GM20431 (cell line): ENCODE data around the gene RPGRIP1.
"Not testable (repeated sequence)": the region's sequence is repeated elsewhere in the genome, so short reads cannot be mapped to it uniquely, and the experiment has no call there.

Source experiments
- in situ Hi-C: fragments of 300-500 bp; cut with MseI, MboI; formaldehyde crosslinking; loops from one replicate; pipeline ENCODE4 v1.15.0; 2020; ENCODE audit warnings: low sequenced_read_pairs; ENCODE audit not compliant: unreplicated experiment

Gene RPGRIP1

DNA sequence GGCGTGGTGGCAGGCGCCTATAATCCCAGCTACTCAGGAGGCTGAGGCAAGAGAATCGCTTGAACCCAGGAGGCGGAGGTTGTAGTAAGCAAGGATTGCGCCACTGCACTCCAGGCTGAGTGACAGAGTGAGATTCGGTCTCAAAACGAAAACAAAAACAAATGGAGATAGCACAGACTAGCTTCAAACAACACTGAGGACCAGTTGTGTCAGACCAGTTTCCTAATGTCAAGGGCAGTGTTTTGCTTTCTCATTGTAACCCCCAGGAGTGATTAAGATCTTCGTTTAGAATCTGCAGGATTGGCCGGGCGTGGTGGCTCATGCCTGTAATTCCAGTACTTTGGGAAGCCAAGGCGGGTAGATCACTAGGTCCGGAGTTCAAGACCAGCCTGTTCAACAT is 18.5 kb downstream of the RPGRIP1 start:
- in situ Hi-C loops, result no loop called here

- in situ Hi-C loops, result no loop called here
These were observed 19.8 kb downstream of the RPGRIP1 start for GRCh38 chr14:21299562-21300130.

- in situ Hi-C loops, result no loop called here
These were observed 21.0 kb downstream of the RPGRIP1 start for GRCh38 chr14:21300892-21301291.

GRCh38 chr14:21302013-21302835 is 22.3 kb downstream of the RPGRIP1 start:
- in situ Hi-C loops, result no loop called here

- in situ Hi-C loops, result not testable (repeated sequence)
These were observed 22.9 kb downstream of the RPGRIP1 start for GRCh38 chr14:21302836-21303140.

GRCh38 chr14:21307637-21308036 is 27.8 kb downstream of the RPGRIP1 start:
- in situ Hi-C loops, result no loop called here

GRCh38 chr14:21308132-21308478 is 28.2 kb downstream of the RPGRIP1 start:
- in situ Hi-C loops, result no loop called here

GRCh38 chr14:21308479-21309237 is 28.8 kb downstream of the RPGRIP1 start:
- in situ Hi-C loops, result no loop called here

- in situ Hi-C loops, result no loop called here
These were observed 29.4 kb downstream of the RPGRIP1 start for GRCh38 chr14:21309238-21309636.

- in situ Hi-C loops, result no loop called here
These were observed 30.1 kb downstream of the RPGRIP1 start for GRCh38 chr14:21309956-21310355.

GRCh38 chr14:21311614-21312013 is 31.7 kb downstream of the RPGRIP1 start:
- in situ Hi-C loops, result no loop called here

DNA sequence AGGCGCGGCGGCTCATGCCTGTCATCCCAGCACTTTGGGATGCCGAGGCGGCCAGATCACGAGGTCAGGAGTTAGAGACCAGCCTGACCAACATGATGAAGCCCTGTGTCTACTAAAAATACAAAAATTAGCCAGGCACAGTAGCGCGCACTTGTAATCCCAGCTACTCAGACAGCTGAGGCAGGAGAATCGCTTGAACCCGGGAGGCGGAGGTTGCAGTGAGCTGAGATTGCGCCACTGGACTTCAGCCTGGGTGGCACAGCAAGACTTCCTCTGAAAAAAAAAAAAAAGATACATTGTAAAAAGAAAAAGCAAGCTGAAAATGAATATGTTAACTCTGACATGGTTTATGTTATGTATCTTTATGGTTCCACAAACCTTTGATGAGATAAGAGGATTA is 33.6 kb downstream of the RPGRIP1 start:
- in situ Hi-C loops, result no loop called here

DNA sequence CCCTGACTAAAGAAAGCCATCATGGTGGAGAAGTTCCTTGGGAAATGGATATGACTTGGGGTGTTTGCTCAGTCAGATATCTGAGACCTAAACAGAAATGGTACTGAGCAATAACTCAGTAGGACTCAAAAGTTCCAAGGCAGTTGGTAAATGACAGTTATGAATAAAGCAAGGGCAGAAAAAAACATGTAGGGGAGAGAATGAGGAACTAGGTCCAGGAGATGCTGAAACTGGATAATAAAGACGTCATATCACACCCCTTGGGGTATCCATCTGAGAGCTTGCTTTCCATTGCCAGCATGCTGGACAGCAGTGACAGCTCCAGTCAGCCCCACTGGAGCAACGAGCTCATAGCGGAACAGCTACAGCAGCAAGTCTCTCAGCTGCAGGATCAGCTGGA is 37.5 kb downstream of the RPGRIP1 start:
- in situ Hi-C loops, result no loop called here

GRCh38 chr14:21320913-21321312 is 41.0 kb downstream of the RPGRIP1 start:
- in situ Hi-C loops, result no loop called here

DNA sequence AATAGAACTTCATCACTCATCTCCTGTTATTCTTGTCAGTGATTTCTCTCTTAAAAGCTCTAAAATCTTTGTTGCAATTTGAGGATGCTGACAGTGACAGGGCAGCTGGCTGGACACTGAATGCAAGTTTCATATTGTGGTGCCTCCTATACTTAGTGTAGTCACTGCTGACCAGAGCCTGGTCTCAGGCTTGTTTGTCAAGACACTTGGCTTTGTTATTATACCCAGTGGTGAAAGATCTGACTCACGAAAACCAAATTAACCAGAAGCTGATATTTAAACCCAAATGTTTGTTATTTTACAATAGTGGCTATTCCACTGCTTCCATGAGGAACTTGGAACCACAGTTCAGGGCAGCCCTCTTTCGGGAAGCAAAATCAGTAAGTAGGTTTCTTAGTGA is 42.8 kb downstream of the RPGRIP1 start:
- in situ Hi-C loops, result no loop called here

DNA sequence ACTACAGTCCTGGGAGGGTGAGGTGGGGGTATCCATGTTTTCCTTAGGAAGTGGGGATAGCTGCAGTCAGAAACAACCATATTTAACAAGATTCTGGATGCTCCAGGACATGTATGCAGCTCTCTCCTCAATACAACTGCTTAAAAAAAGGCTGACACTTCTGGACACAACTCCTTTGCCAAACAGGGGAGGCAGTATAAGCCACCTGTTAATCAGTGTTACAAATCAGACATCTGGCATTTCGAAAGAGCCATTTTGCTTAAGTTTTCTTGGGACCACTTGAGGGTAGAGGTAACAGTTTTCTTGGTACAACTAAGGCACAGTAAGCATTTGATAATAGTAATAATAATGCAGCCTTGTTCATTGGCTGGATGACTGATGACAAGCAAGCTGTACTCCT is 47.1 kb downstream of the RPGRIP1 start:
- in situ Hi-C loops, result no loop called here
